OCI-LY3 (cell line): ENCODE data around the gene JOSD2.

Experiments
- EZH2phosphoT487 ChIP-seq: fragments of 200-600 bp; shearing (Covaris generic); IDR thresholded peaks from 2 replicates; pipeline ENCODE4 v1.6.1; 2018; ENCODE audit warnings: antibody characterized with exemption, mixed run types, low read depth
- TF ChIP-seq, protein P1 (sequence below): fragments of 200-600, 300-600 bp; sonication (generic); IDR thresholded peaks from 2 replicates; pipeline ENCODE4 v1.5.1; 2014; ENCODE audit warnings: antibody characterized with exemption, low read length, low read depth

- TF ChIP-seq, protein P1, sequence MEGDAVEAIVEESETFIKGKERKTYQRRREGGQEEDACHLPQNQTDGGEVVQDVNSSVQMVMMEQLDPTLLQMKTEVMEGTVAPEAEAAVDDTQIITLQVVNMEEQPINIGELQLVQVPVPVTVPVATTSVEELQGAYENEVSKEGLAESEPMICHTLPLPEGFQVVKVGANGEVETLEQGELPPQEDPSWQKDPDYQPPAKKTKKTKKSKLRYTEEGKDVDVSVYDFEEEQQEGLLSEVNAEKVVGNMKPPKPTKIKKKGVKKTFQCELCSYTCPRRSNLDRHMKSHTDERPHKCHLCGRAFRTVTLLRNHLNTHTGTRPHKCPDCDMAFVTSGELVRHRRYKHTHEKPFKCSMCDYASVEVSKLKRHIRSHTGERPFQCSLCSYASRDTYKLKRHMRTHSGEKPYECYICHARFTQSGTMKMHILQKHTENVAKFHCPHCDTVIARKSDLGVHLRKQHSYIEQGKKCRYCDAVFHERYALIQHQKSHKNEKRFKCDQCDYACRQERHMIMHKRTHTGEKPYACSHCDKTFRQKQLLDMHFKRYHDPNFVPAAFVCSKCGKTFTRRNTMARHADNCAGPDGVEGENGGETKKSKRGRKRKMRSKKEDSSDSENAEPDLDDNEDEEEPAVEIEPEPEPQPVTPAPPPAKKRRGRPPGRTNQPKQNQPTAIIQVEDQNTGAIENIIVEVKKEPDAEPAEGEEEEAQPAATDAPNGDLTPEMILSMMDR, result no peak
- TF ChIP-seq EZH2phosphoT487, result no peak
These were observed 39.6 kb upstream of the JOSD2 start for GRCh38 chr19:50550594-50550966.
